Type B pancreatic cell (in vitro differentiated cells): Measurements from ENCODE around the gene HGD. TPM values are rescaled to one million over a fixed set of nuclear protein-coding genes. Genes with fewer than 3 reads are reported as not detected.
A peak's percentile ranks its signal among the peaks of the same experiment; 100 is the strongest.

ENCODE experiments used
- DNase-seq: peaks from one replicate; pipeline ENCODE4 v3.0.0; 2021; ENCODE audit warnings: mixed read lengths; ENCODE audit not compliant: unreplicated experiment; ENCODE audit errors: extremely low spot score
- H3K27ac Mint-ChIP-seq: 2 replicates; pipeline ENCODE4 v1.8.0; 2021; ENCODE audit warnings: mild to moderate bottlenecking, mixed read lengths
- H3K27me3 Mint-ChIP-seq: 2 replicates; pipeline ENCODE4 v1.8.0; 2021; ENCODE audit warnings: mixed read lengths
- H3K36me3 Mint-ChIP-seq: 2 replicates; pipeline ENCODE4 v1.8.0; 2021; ENCODE audit warnings: mixed read lengths
- H3K4me1 Mint-ChIP-seq: one replicate; pipeline ENCODE4 v1.8.0; 2021; ENCODE audit warnings: mixed read lengths; ENCODE audit not compliant: unreplicated experiment
- H3K4me3 Mint-ChIP-seq: 2 replicates; pipeline ENCODE4 v1.8.0; 2021; ENCODE audit warnings: mild to moderate bottlenecking, mixed read lengths
- H3K9me3 Mint-ChIP-seq: 2 replicates; pipeline ENCODE4 v1.8.0; 2021; ENCODE audit warnings: mixed read lengths
- CTCF ChIP-seq: fragments of 200-600 bp; sonication (generic); conservative IDR thresholded peaks from 2 replicates; pipeline ENCODE4 v1.5.0; 2021; ENCODE audit warnings: antibody characterized with exemption, mild to moderate bottlenecking
- total RNA-seq: library from RNA; stranded (reverse); gene quantifications from 2 replicates; pipeline ENCODE4 v1.2.1, GENCODE V29; 2021; ENCODE audit warnings: low replicate concordance

The HGD gene
- total RNA-seq, 1 donor from 2014 or later, result 10.4 TPM

DNA sequence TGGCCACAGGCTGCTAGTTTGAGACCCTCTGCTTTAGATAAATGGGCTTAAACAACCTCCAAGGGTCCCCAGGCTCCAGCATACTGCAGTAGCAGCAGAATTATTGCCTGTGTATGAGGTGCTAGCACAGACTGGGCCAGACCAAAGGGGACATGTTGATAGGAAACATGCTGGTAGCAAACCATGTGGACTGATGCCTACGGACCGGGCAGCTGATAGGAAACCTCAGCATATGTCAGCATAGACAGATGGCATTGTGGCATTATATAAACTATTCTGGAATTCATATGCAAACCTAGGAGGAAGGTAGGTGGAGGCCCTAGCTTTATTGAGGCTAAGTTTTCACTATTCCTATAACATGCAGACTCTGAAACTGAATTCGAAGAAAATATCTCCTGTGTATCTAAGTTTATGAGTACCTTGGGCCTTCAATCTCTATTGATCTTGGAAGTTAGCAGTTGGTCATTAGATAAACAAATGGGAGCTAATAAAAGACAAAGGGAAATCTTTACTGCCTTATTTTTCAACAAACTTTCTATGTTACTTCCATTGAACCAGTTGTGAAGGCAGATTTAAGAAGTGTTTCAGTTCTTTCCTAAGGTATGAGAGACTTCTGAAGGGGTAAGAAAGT is 1.7 kb upstream of the HGD start:
- Mint-ChIP-seq H3K9me3 (peaks cover 6% of the 10 kb centered on the region), H3K36me3 (peaks cover 5% of the 10 kb centered on the region), H3K27ac (peak overlapping the region; percentile 9), H3K27me3 (no peaks in the 10 kb centered on the region), H3K4me1 (peaks cover 9% of the 10 kb centered on the region), H3K4me3 (no peak overlapping the region)
- no peak for DNase-seq
- TF ChIP-seq CTCF, result no peak

GRCh38 chr3:120683213-120683612 is 1.2 kb upstream of the HGD start:
- Mint-ChIP-seq H3K4me1 (peaks cover 9% of the 10 kb centered on the region), H3K4me3 (no peak overlapping the region), H3K27ac (no peak overlapping the region), H3K27me3 (no peaks in the 10 kb centered on the region), H3K9me3 (peaks cover 6% of the 10 kb centered on the region), H3K36me3 (peaks cover 5% of the 10 kb centered on the region)
- no peak for TF ChIP-seq CTCF
- no peak for DNase-seq

- Mint-ChIP-seq H3K27ac (peak overlapping the region; percentile 74), H3K27me3 (no peaks in the 10 kb centered on the region), H3K9me3 (peaks cover 6% of the 10 kb centered on the region), H3K4me1 (peaks cover 9% of the 10 kb centered on the region), H3K36me3 (peaks cover under 1% of the 10 kb centered on the region), H3K4me3 (peak overlapping the region; percentile 72)
- TF ChIP-seq CTCF, result no peak
- DNase-seq, result no peak
These were observed 467 bp downstream of the HGD start for GRCh38 chr3:120681506-120682038.

DNA sequence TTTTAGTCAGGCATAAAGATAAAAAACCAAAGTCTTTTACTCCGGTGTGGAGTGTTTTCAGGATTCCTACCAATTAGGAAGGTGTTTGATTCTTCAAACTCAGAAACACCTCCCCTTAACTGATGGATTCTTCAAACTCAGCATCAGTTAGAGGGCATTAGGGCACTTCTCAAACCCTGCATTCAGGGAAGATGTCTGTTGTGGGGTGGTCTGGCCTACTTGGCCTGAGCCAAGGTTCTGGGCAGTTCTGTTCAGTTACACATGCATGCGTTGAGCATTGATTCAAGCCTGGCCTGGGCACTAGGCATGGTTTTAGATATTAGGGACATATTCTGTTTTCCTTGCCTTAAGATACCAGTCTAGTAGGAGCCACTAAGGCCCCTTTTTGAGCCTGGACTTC is 1.0 kb downstream of the HGD start:
- peak overlapping the region; percentile 72 for H3K4me3 Mint-ChIP-seq

GRCh38 chr3:120680193-120680894 is 1.7 kb downstream of the HGD start:
- Mint-ChIP-seq H3K4me3 (peak overlapping the region; percentile 20), H3K4me1 (peaks cover 9% of the 10 kb centered on the region), H3K9me3 (peaks cover 6% of the 10 kb centered on the region), H3K27ac (peak overlapping the region; percentile 42), H3K36me3 (no peaks in the 10 kb centered on the region), H3K27me3 (no peaks in the 10 kb centered on the region)
- no peak for TF ChIP-seq CTCF
- DNase-seq, result no peak

More for the DNA sequence above, 1.0 kb downstream of the HGD start:
- Mint-ChIP-seq H3K36me3 (no peaks in the 10 kb centered on the region), H3K4me1 (peaks cover 9% of the 10 kb centered on the region), H3K27ac (no peak overlapping the region), H3K9me3 (peaks cover 6% of the 10 kb centered on the region), H3K27me3 (no peaks in the 10 kb centered on the region)
- TF ChIP-seq CTCF, result no peak
- DNase-seq, result no peak
